A673 (cell line): ENCODE data around the gene WDCP. TPM values are rescaled to one million over a fixed set of nuclear protein-coding genes. Genes with fewer than 3 reads are reported as not detected.
"Not testable (repeated sequence)": the region's sequence is repeated elsewhere in the genome, so short reads cannot be mapped to it uniquely, and the experiment has no call there.

Experiments used
- BruUV-seq: library from RNA; stranded (reverse); fragments of 400-500 nt; replicated peaks from 2 replicates; lab custom pipeline; 2021; lab: Mats Ljungman, UMichigan
- CTCF ChIA-PET: fragments of 300-600 bp; sonication (Branson Sonifier 250); formaldehyde crosslinking; loops from one replicate; lab custom pipeline; 2022; ENCODE audit warnings: antibody characterized with exemption; lab: Charles Lee
- POLR2A ChIA-PET: fragments of 300-600 bp; sonication (Branson Sonifier 250); formaldehyde crosslinking; loops from one replicate; lab custom pipeline; 2022; ENCODE audit warnings: antibody characterized with exemption; ENCODE audit not compliant: low non-redundant PET; lab: Charles Lee
- DNase-seq: peaks from one replicate; pipeline ENCODE4 v3.0.0-alpha.2; 2015; ENCODE audit warnings: low spot score
- H3K27ac ChIP-seq: fragments of 200-600 bp; sonication (generic); 2 replicates; pipeline ENCODE4 v1.5.1; 2016; ENCODE audit warnings: mixed run types, low read depth, mild to moderate bottlenecking, mixed read lengths, antibody characterized with exemption, low read length; ENCODE audit not compliant: poor library complexity, severe bottlenecking
- H3K27me3 ChIP-seq: fragments of 200-600 bp; sonication (generic); replicated peaks from 2 replicates; pipeline ENCODE4 v1.6.1; 2017; ENCODE audit warnings: mixed run types, low read depth, mild to moderate bottlenecking, mixed read lengths, antibody characterized with exemption, low read length; ENCODE audit not compliant: insufficient read depth, poor library complexity
- H3K36me3 ChIP-seq: fragments of 200-600 bp; sonication (generic); 2 replicates; pipeline ENCODE4 v1.6.1; 2016; ENCODE audit warnings: mixed run types, mild to moderate bottlenecking, mixed read lengths, antibody characterized with exemption, low read length; ENCODE audit not compliant: insufficient read depth, poor library complexity, severe bottlenecking
- H3K4me1 ChIP-seq: fragments of 200-600 bp; sonication (generic); 2 replicates; pipeline ENCODE4 v1.6.1; 2017; ENCODE audit warnings: mixed run types, mild to moderate bottlenecking, mixed read lengths, antibody characterized with exemption, low read length; ENCODE audit not compliant: insufficient read depth, poor library complexity, severe bottlenecking
- H3K4me3 ChIP-seq: fragments of 200-600 bp; sonication (generic); 2 replicates; pipeline ENCODE4 v1.5.1; 2016; ENCODE audit warnings: low read depth, mixed run types, mild to moderate bottlenecking, mixed read lengths, low read length; ENCODE audit not compliant: poor library complexity, severe bottlenecking
- H3K9me3 ChIP-seq: fragments of 200-600 bp; sonication (generic); 2 replicates; pipeline ENCODE4 v1.6.1; 2016; ENCODE audit warnings: mixed run types, low read depth, mild to moderate bottlenecking, mixed read lengths, antibody characterized with exemption, low read length; ENCODE audit not compliant: poor library complexity, severe bottlenecking
- CTCF ChIP-seq: fragments of 300-800, 200-600 bp; sonication (generic); conservative IDR thresholded peaks from 2 replicates; pipeline ENCODE4 v1.5.1; 2017; ENCODE audit warnings: low read depth, mild to moderate bottlenecking, antibody characterized with exemption, low read length, moderate library complexity, mixed read lengths
- EZH2 ChIP-seq: fragments of 200-600 bp; sonication (generic); IDR thresholded peaks from 2 replicates; pipeline ENCODE4 v1.6.1; 2017; ENCODE audit warnings: borderline replicate concordance, low read depth, mild to moderate bottlenecking, mixed read lengths, antibody characterized with exemption, low read length; ENCODE audit not compliant: poor library complexity, severe bottlenecking
- intact Hi-C: fragments of 100-400 bp; cut with micrococcal nuclease; formaldehyde crosslinking; loops from one replicate; pipeline ENCODE4 v1.10.0; 2022; ENCODE audit not compliant: unreplicated experiment
- total RNA-seq: library from RNA; stranded (reverse); gene quantifications from 2 replicates; pipeline ENCODE4 v1.2.3, GENCODE V29; 2021

WDCP gene
- total RNA-seq, 1 experiment from 2014 or later, result 30.8 TPM

DNA sequence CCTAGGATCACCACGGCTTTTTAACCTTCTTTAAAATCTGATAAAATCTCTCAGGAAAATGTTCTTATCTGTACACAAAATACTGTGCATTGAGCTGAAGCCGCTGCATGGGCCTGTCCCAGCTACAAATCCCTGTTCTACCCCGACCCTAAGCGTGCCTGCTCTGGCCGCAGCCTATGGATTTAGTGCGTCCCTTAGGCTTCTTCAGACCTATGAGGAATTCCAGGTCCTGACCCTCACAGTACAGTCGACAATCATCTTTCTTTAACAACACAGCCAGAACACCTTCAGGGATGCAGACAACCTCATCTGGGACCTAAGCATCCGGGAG is 477 bp upstream of the WDCP start:
- Histone ChIP-seq H3K36me3 (no peaks in the 10 kb centered on the region), H3K9me3 (no peaks in the 10 kb centered on the region), H3K27ac (no peak overlapping the region), H3K27me3 (no peaks in the 10 kb centered on the region), H3K4me3 (peak overlapping the region; percentile 81), H3K4me1 (peaks cover 17% of the 10 kb centered on the region)
- DNase-seq, result peak; percentile 22
- CTCF ChIA-PET, result interaction anchor here (1.5 kb wide), 1 partner anchor 36 kb away, joined by 9 read pairs; the partner anchor contains the start of gene TP53I3
- no peak for TF ChIP-seq CTCF
- no peak for TF ChIP-seq EZH2
- POLR2A ChIA-PET, result interaction anchor here (0.6 kb wide), 1 partner anchor 23 kb away, joined by 3 read pairs; no protein-coding TSS in a partner anchor
- no TSS peak for BruUV-seq
- intact Hi-C loops, result no loop called here

GRCh38 chr2:24046599-24046929 is 627 bp downstream of the WDCP start:
- no peaks in the 10 kb centered on the region for H3K36me3 ChIP-seq
- no peak for DNase-seq
- TF ChIP-seq CTCF (no peak), EZH2 (no peak)
- BruUV-seq, result no TSS peak
- H3K27me3 ChIP-seq, result no peaks in the 10 kb centered on the region
- no peaks in the 10 kb centered on the region for H3K9me3 ChIP-seq
- CTCF ChIA-PET, result interaction anchor here (1.5 kb wide), 1 partner anchor 37 kb away, joined by 9 read pairs; the partner anchor contains the start of gene TP53I3
- H3K27ac ChIP-seq, result peak overlapping the region; percentile 62
- intact Hi-C loops, result no loop called here
- peaks cover 17% of the 10 kb centered on the region for H3K4me1 ChIP-seq
- H3K4me3 ChIP-seq, result peak overlapping the region; percentile 81
- POLR2A ChIA-PET, result no interaction called here

GRCh38 chr2:24045511-24046508 is 1.4 kb downstream of the WDCP start:
- H3K4me3 ChIP-seq, result peak overlapping the region; percentile 81
- CTCF ChIA-PET, result no interaction called here
- POLR2A ChIA-PET, result no interaction called here
- H3K27me3 ChIP-seq, result no peaks in the 10 kb centered on the region
- H3K9me3 ChIP-seq, result no peaks in the 10 kb centered on the region
- H3K36me3 ChIP-seq, result no peaks in the 10 kb centered on the region
- intact Hi-C loops, result no loop called here
- no peak for DNase-seq
- BruUV-seq, result no TSS peak
- TF ChIP-seq EZH2 (no peak), CTCF (no peak)
- H3K4me1 ChIP-seq, result peaks cover 17% of the 10 kb centered on the region
- no peak overlapping the region for H3K27ac ChIP-seq

DNA sequence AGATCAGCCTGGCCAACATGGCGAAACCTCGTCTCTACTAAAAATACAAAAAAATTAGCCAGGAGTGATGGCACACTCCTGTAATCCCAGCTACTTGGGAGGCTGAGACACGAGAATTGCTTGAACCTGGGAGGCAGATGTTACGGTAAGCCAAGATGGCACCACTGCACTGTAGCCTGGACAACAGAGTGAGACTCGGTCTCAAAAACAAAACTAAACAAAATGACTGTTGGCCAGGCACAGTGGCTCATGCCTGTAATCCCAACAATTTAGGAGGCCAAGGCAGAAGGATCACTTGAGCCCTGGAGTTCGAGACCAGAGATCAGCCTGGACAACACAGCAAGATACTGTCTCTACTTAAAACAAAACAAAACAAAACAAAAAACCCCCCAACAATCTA is 4.1 kb downstream of the WDCP start:
- H3K27ac ChIP-seq, POLR2A ChIA-PET, DNase-seq, H3K4me1 ChIP-seq, intact Hi-C loops, CTCF ChIA-PET, H3K4me3 ChIP-seq, BruUV-seq, H3K9me3 ChIP-seq, H3K27me3 ChIP-seq: not testable (repeated sequence)
- peaks cover 12% of the 10 kb centered on the region for H3K36me3 ChIP-seq
